Activated naive CD8-positive, alpha-beta T cell (primary cell): ENCODE results near the gene SLC36A1.
"Not testable (repeated sequence)": the region's sequence is repeated elsewhere in the genome, so short reads cannot be mapped to it uniquely, and the experiment has no call there.

Experiments used
- H3K27ac Mint-ChIP-seq: one replicate; pipeline ENCODE4 v1.8.0; 2021; ENCODE audit warnings: mixed read lengths
- H3K27me3 Mint-ChIP-seq: one replicate; pipeline ENCODE4 v1.8.0; 2021; ENCODE audit warnings: mixed read lengths
- H3K36me3 Mint-ChIP-seq: one replicate; pipeline ENCODE4 v1.8.0; 2021; ENCODE audit warnings: mixed read lengths
- H3K4me1 Mint-ChIP-seq: one replicate; pipeline ENCODE4 v1.8.0; 2021; ENCODE audit warnings: low read depth, mixed read lengths
- H3K4me3 Mint-ChIP-seq: one replicate; pipeline ENCODE4 v1.8.0; 2021; ENCODE audit warnings: mild to moderate bottlenecking, mixed read lengths
- H3K9me3 Mint-ChIP-seq: one replicate; pipeline ENCODE4 v1.8.0; 2021; ENCODE audit warnings: low read depth, mixed read lengths

SLC36A1 gene

GRCh38 chr5:151447174-151448037 is at the start of gene SLC36A1:
Gene SLC36A1 (plus strand): TSS chr5:151447603. CDS start chr5:151458793, 11,190 bp downstream.
- peak within 1 kb of the TSS; percentile 90 for H3K27ac Mint-ChIP-seq
- H3K4me1 Mint-ChIP-seq = peaks cover 18% of the 10 kb centered on the region
- no peaks in the 10 kb centered on the region for H3K9me3 Mint-ChIP-seq
- H3K27me3 Mint-ChIP-seq = peaks cover 11% of the 10 kb centered on the region
- peak within 1 kb of the TSS; percentile 94 for H3K4me3 Mint-ChIP-seq
- peaks cover 3% of the 10 kb centered on the region for H3K36me3 Mint-ChIP-seq

GRCh38 chr5:151405334-151406160 is 41.9 kb upstream of the SLC36A1 start:
- Mint-ChIP-seq H3K4me1 (no peaks in the 10 kb centered on the region), H3K4me3 (no peak overlapping the region)

GRCh38 chr5:151406322-151406947 is 41.0 kb upstream of the SLC36A1 start:
- H3K27ac Mint-ChIP-seq = no peak overlapping the region
- H3K36me3 Mint-ChIP-seq = no peaks in the 10 kb centered on the region
- no peaks in the 10 kb centered on the region for H3K4me1 Mint-ChIP-seq
- H3K4me3 Mint-ChIP-seq = no peak overlapping the region
- H3K27me3 Mint-ChIP-seq = peaks cover 23% of the 10 kb centered on the region
- no peaks in the 10 kb centered on the region for H3K9me3 Mint-ChIP-seq

More at GRCh38 chr5:151405334-151406160, 41.9 kb upstream of the SLC36A1 start:
- Mint-ChIP-seq H3K9me3 (no peaks in the 10 kb centered on the region), H3K27ac (no peak overlapping the region), H3K36me3 (no peaks in the 10 kb centered on the region), H3K27me3 (peaks cover 23% of the 10 kb centered on the region)

- Mint-ChIP-seq H3K27ac (no peak overlapping the region), H3K36me3 (no peaks in the 10 kb centered on the region), H3K9me3 (no peaks in the 10 kb centered on the region), H3K4me3 (no peak overlapping the region), H3K4me1 (no peaks in the 10 kb centered on the region), H3K27me3 (peaks cover 24% of the 10 kb centered on the region)
These were observed 38.7 kb upstream of the SLC36A1 start for GRCh38 chr5:151408591-151409230.

GRCh38 chr5:151413800-151414199 is 33.6 kb upstream of the SLC36A1 start:
- H3K36me3 Mint-ChIP-seq = peaks cover 5% of the 10 kb centered on the region
- H3K4me3 Mint-ChIP-seq = no peak overlapping the region
- no peaks in the 10 kb centered on the region for H3K4me1 Mint-ChIP-seq
- H3K27ac Mint-ChIP-seq = no peak overlapping the region
- peaks cover 11% of the 10 kb centered on the region for H3K9me3 Mint-ChIP-seq
- H3K27me3 Mint-ChIP-seq = peaks cover 17% of the 10 kb centered on the region

GRCh38 chr5:151414536-151414935 is 32.9 kb upstream of the SLC36A1 start:
- H3K27me3 Mint-ChIP-seq = peaks cover 17% of the 10 kb centered on the region
- no peak overlapping the region for H3K27ac Mint-ChIP-seq
- H3K4me3 Mint-ChIP-seq = no peak overlapping the region
- H3K9me3 Mint-ChIP-seq = peaks cover 11% of the 10 kb centered on the region
- H3K4me1 Mint-ChIP-seq = no peaks in the 10 kb centered on the region
- peaks cover 5% of the 10 kb centered on the region for H3K36me3 Mint-ChIP-seq

GRCh38 chr5:151417712-151418111 is 29.7 kb upstream of the SLC36A1 start:
- Mint-ChIP-seq H3K4me3 (no peak overlapping the region), H3K27ac (no peak overlapping the region), H3K9me3 (peaks cover 11% of the 10 kb centered on the region), H3K27me3 (peaks cover 9% of the 10 kb centered on the region), H3K4me1 (no peaks in the 10 kb centered on the region), H3K36me3 (peaks cover 5% of the 10 kb centered on the region)

- peaks cover 11% of the 10 kb centered on the region for H3K9me3 Mint-ChIP-seq
- H3K27ac Mint-ChIP-seq = no peak overlapping the region
- no peak overlapping the region for H3K4me3 Mint-ChIP-seq
- peaks cover 5% of the 10 kb centered on the region for H3K36me3 Mint-ChIP-seq
- H3K4me1 Mint-ChIP-seq = no peaks in the 10 kb centered on the region
- H3K27me3 Mint-ChIP-seq = peaks cover 7% of the 10 kb centered on the region
These were observed 27.3 kb upstream of the SLC36A1 start for GRCh38 chr5:151420127-151420526.

GRCh38 chr5:151424892-151425523 is 22.4 kb upstream of the SLC36A1 start:
- Mint-ChIP-seq H3K9me3 (no peaks in the 10 kb centered on the region), H3K27ac (no peak overlapping the region), H3K4me3 (no peak overlapping the region), H3K4me1 (no peaks in the 10 kb centered on the region), H3K36me3 (no peaks in the 10 kb centered on the region), H3K27me3 (peaks cover 14% of the 10 kb centered on the region)

GRCh38 chr5:151426347-151426746 is 21.1 kb upstream of the SLC36A1 start:
- H3K36me3 Mint-ChIP-seq, H3K9me3 Mint-ChIP-seq, H3K4me1 Mint-ChIP-seq, H3K4me3 Mint-ChIP-seq, H3K27ac Mint-ChIP-seq: not testable (repeated sequence)
- H3K27me3 Mint-ChIP-seq = peaks cover 14% of the 10 kb centered on the region

- no peaks in the 10 kb centered on the region for H3K9me3 Mint-ChIP-seq
These were observed 20.1 kb upstream of the SLC36A1 start for GRCh38 chr5:151427258-151427657.

GRCh38 chr5:151430731-151431130 is 16.7 kb upstream of the SLC36A1 start:
- H3K27ac Mint-ChIP-seq = no peak overlapping the region
- H3K4me3 Mint-ChIP-seq = no peak overlapping the region
- H3K9me3 Mint-ChIP-seq = no peaks in the 10 kb centered on the region
- no peaks in the 10 kb centered on the region for H3K36me3 Mint-ChIP-seq
- H3K27me3 Mint-ChIP-seq = peaks cover 5% of the 10 kb centered on the region
- no peaks in the 10 kb centered on the region for H3K4me1 Mint-ChIP-seq

More at GRCh38 chr5:151427258-151427657, 20.1 kb upstream of the SLC36A1 start:
- Mint-ChIP-seq H3K36me3 (no peaks in the 10 kb centered on the region), H3K27me3 (peaks cover 10% of the 10 kb centered on the region), H3K4me3 (no peak overlapping the region), H3K27ac (no peak overlapping the region), H3K4me1 (no peaks in the 10 kb centered on the region)

GRCh38 chr5:151431666-151432065 is 15.7 kb upstream of the SLC36A1 start:
- H3K4me3 Mint-ChIP-seq = no peak overlapping the region
- H3K36me3 Mint-ChIP-seq = no peaks in the 10 kb centered on the region
- peaks cover 3% of the 10 kb centered on the region for H3K27me3 Mint-ChIP-seq
- no peak overlapping the region for H3K27ac Mint-ChIP-seq
- no peaks in the 10 kb centered on the region for H3K4me1 Mint-ChIP-seq
- no peaks in the 10 kb centered on the region for H3K9me3 Mint-ChIP-seq

GRCh38 chr5:151432210-151432609 is 15.2 kb upstream of the SLC36A1 start:
- peaks cover 3% of the 10 kb centered on the region for H3K27me3 Mint-ChIP-seq
- H3K27ac Mint-ChIP-seq = no peak overlapping the region
- no peaks in the 10 kb centered on the region for H3K4me1 Mint-ChIP-seq
- H3K9me3 Mint-ChIP-seq = no peaks in the 10 kb centered on the region
- H3K36me3 Mint-ChIP-seq = no peaks in the 10 kb centered on the region
- H3K4me3 Mint-ChIP-seq = no peak overlapping the region
